GM23248 (cell line): Measurements from ENCODE around the gene SPDYE17. TPM values are rescaled to one million over a fixed set of nuclear protein-coding genes. Genes with fewer than 3 reads are reported as not detected.
"Not testable (repeated sequence)": the region's sequence is repeated elsewhere in the genome, so short reads cannot be mapped to it uniquely, and the experiment has no call there.

Source experiments
- DNase-seq: peaks from one replicate; pipeline ENCODE4 v3.0.0-alpha.2; 2015
- H2AFZ ChIP-seq: fragments of 200-600 bp; sonication (generic); 2 replicates; pipeline ENCODE4 v1.6.1; 2016; ENCODE audit warnings: antibody characterized with exemption
- H3F3A ChIP-seq: fragments of 200-600 bp; sonication (generic); 2 replicates; pipeline ENCODE4 v1.6.1; 2016; ENCODE audit warnings: mild to moderate bottlenecking, antibody characterized with exemption, mixed run types; ENCODE audit not compliant: insufficient read depth
- H3K27ac ChIP-seq: fragments of 200-600 bp; sonication (generic); 2 replicates; pipeline ENCODE4 v1.5.1; 2016; ENCODE audit warnings: mild to moderate bottlenecking
- H3K27me3 ChIP-seq: fragments of 200-600 bp; sonication (generic); replicated peaks from 2 replicates; pipeline ENCODE4 v1.6.1; 2016; ENCODE audit warnings: mild to moderate bottlenecking; ENCODE audit not compliant: insufficient read depth
- H3K36me3 ChIP-seq: fragments of 200-600 bp; sonication (generic); 2 replicates; pipeline ENCODE4 v1.6.1; 2016; ENCODE audit warnings: low read depth, mild to moderate bottlenecking
- H3K4me1 ChIP-seq: fragments of 200-600 bp; sonication (generic); 2 replicates; pipeline ENCODE4 v1.6.1; 2016; ENCODE audit warnings: mild to moderate bottlenecking; ENCODE audit not compliant: insufficient read depth
- H3K4me2 ChIP-seq: fragments of 200-600 bp; sonication (generic); one replicate; pipeline ENCODE4 v1.6.1; 2016; ENCODE audit warnings: mild to moderate bottlenecking; ENCODE audit not compliant: unreplicated experiment
- H3K4me3 ChIP-seq: fragments of 200-600 bp; sonication (generic); 2 replicates; pipeline ENCODE4 v1.5.1; 2016; ENCODE audit warnings: mild to moderate bottlenecking
- H3K79me2 ChIP-seq: fragments of 200-600 bp; sonication (generic); 2 replicates; pipeline ENCODE4 v1.6.1; 2016; ENCODE audit warnings: mild to moderate bottlenecking; ENCODE audit not compliant: insufficient read depth
- H3K9ac ChIP-seq: fragments of 200-600 bp; sonication (generic); 2 replicates; pipeline ENCODE4 v1.6.1; 2016; ENCODE audit warnings: mild to moderate bottlenecking
- H3K9me2 ChIP-seq: fragments of 200-600 bp; sonication (generic); 2 replicates; pipeline ENCODE4 v1.6.1; 2016; ENCODE audit warnings: mixed run types, mild to moderate bottlenecking, moderate library complexity; ENCODE audit not compliant: insufficient read depth
- H3K9me3 ChIP-seq: fragments of 200-600 bp; sonication (generic); one replicate; pipeline ENCODE4 v1.6.1; 2017; ENCODE audit warnings: low read depth
- H4K20me1 ChIP-seq: fragments of 200-600 bp; sonication (generic); 2 replicates; pipeline ENCODE4 v1.6.0; 2016; ENCODE audit not compliant: insufficient read depth
- WGBS, 2 experiments: methylation state at CpG; one replicate each; pipeline ENCODE4 v1.1.6; 2015 to 2017; ENCODE audit warnings: low lambda C conversion rate in 2 of 2, low coverage in 1 of 2; ENCODE audit errors: missing lambda C conversion rate in 2 of 2; 5-methylcytosine and 5-hydroxymethylcytosine counted together
- in situ Hi-C: fragments of 300-500 bp; cut with MboI; formaldehyde crosslinking; loops from 2 replicates; pipeline ENCODE4 v1.15.0; 2020
- polyA plus RNA-seq: library from polyadenylated mRNA; unstranded; fragments of >200 nt; fragmentation: Nextera tagmentation; extraction: Ambion mirVana; gene quantifications from 2 replicates; pipeline ENCODE4 v1.2.1, GENCODE V29; 2016
- small RNA-seq: library from RNA; depleted of rRNA; stranded (forward); fragments of <200 nt; gene quantifications from one replicate; pipeline ENCODE3, GENCODE V24; 2014; ENCODE audit warnings: low read depth, low replicate concordance
- total RNA-seq: library from RNA; depleted of rRNA; stranded (reverse); fragments of >200 nt; shearing (Covaris generic); gene quantifications from 2 replicates; pipeline ENCODE4 v1.2.3, GENCODE V29; 2014; rRNA removed

Gene SPDYE17
- total and polyA plus RNA-seq, 2 experiments from 2014 or later = not detected

GRCh38 chr7:76980576-76980975, 51.6 kb downstream of the SPDYE17 start:
- H3K9me2 ChIP-seq, H3K27me3 ChIP-seq, H4K20me1 ChIP-seq, H3F3A ChIP-seq, H3K4me1 ChIP-seq, H3K9ac ChIP-seq, H3K4me3 ChIP-seq, in situ Hi-C loops, H3K36me3 ChIP-seq, H3K4me2 ChIP-seq, H3K9me3 ChIP-seq, DNase-seq, H2AFZ ChIP-seq, H3K79me2 ChIP-seq, H3K27ac ChIP-seq: not testable (repeated sequence)
- 89% methylated on average over 16 to 21 of the region's 21 CpGs for WGBS, 2 experiments

- H3K4me3 ChIP-seq, H4K20me1 ChIP-seq, H3K9me3 ChIP-seq, H2AFZ ChIP-seq, in situ Hi-C loops, H3K9me2 ChIP-seq, H3K4me1 ChIP-seq, H3K36me3 ChIP-seq, DNase-seq, H3F3A ChIP-seq, H3K79me2 ChIP-seq, H3K27me3 ChIP-seq, H3K27ac ChIP-seq, H3K9ac ChIP-seq, H3K4me2 ChIP-seq: not testable (repeated sequence)
- 87 to 100% methylated on average over 1 to 6 of the region's 13 CpGs for WGBS, 2 experiments
Observed at GRCh38 chr7:76977761-76978367, 54.3 kb downstream of the SPDYE17 start.

- H3F3A ChIP-seq, H3K9me2 ChIP-seq, H3K9ac ChIP-seq, in situ Hi-C loops, H3K27me3 ChIP-seq, H3K9me3 ChIP-seq, H3K4me1 ChIP-seq, DNase-seq, H3K79me2 ChIP-seq, H3K4me3 ChIP-seq, H3K27ac ChIP-seq, H2AFZ ChIP-seq, H3K36me3 ChIP-seq, H3K4me2 ChIP-seq, H4K20me1 ChIP-seq: not testable (repeated sequence)
- WGBS, 2 experiments = 90 to 91% methylated on average over 18 to 26 of the region's 27 CpGs
Observed at GRCh38 chr7:76974793-76975579, 57.2 kb downstream of the SPDYE17 start.

GRCh38 chr7:76974336-76974735, 57.8 kb downstream of the SPDYE17 start:
- H2AFZ ChIP-seq, H3F3A ChIP-seq, H4K20me1 ChIP-seq, in situ Hi-C loops, H3K4me2 ChIP-seq, H3K9me3 ChIP-seq, H3K9me2 ChIP-seq, H3K9ac ChIP-seq, H3K79me2 ChIP-seq, H3K27ac ChIP-seq, H3K36me3 ChIP-seq, H3K4me3 ChIP-seq, H3K4me1 ChIP-seq, DNase-seq, H3K27me3 ChIP-seq: not testable (repeated sequence)
- WGBS, 2 experiments = 88% methylated on average over 4 of the region's 12 CpGs; no CpG with 5 or more reads in 1 of the 2 experiments

- H3K4me3 ChIP-seq, H3K27ac ChIP-seq, H3K9me3 ChIP-seq, DNase-seq, H4K20me1 ChIP-seq, H3K9ac ChIP-seq, H3K9me2 ChIP-seq, H3F3A ChIP-seq, H3K4me1 ChIP-seq, in situ Hi-C loops, H3K4me2 ChIP-seq, H2AFZ ChIP-seq, H3K36me3 ChIP-seq, H3K27me3 ChIP-seq, H3K79me2 ChIP-seq: not testable (repeated sequence)
- WGBS, 2 experiments = 78 to 94% methylated on average over 4 to 6 of the region's 8 CpGs
Observed at GRCh38 chr7:76972391-76972790, 59.8 kb downstream of the SPDYE17 start.

Small RNAs within 50 kb of the gene (small RNA-seq; reads per million reads assigned to genes)
- not detected for gene RF00019

Other genes starting within 250 kb of the SPDYE17 start
- not detected in 2 replicates for gene SPDYE18, start 30.2 kb upstream of the SPDYE17 start, total RNA-seq
- not detected in 2 replicates for gene SPDYE18, start 30.2 kb upstream of the SPDYE17 start, polyA plus RNA-seq
- 0.32 and 0.89 TPM in 2 replicates for gene CCDC146, start 90.3 kb upstream of the SPDYE17 start, total RNA-seq
- 0.78 and 0.87 TPM in 2 replicates for gene CCDC146, start 90.3 kb upstream of the SPDYE17 start, polyA plus RNA-seq
- gene FGL2, start 167.5 kb upstream of the SPDYE17 start, total RNA-seq = 3.8 and 4.8 TPM in 2 replicates
- 1.3 and 1.6 TPM in 2 replicates for gene FGL2, start 167.5 kb upstream of the SPDYE17 start, polyA plus RNA-seq